ENCODE results near the gene ATG101. TPM values are rescaled to one million over a fixed set of nuclear protein-coding genes. Genes with fewer than 3 reads are reported as not detected.

Gene ATG101
- total RNA-seq, 4 donors from 2014 or later: 39.5 to 76.1 (median 56.5) TPM

DNA sequence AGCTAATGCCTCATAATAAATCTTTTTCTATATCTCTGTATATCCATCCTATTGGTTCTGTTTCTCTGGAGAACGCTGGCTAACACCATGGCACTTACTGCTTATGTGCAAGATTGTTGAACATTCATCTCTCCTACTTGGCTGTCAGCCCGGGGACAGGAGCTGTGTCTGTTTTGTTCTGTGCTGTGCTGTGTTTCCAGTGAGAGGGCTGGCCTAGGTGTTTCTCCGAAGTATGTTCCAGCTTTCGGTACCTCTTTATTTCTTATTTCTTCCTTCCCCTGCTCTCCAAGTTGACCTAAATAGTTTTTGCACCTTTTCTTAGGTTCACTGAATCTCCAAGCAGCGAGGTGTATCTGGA, 37.4 kb upstream of the ATG101 start:
- DNase-seq (ENCODE audit: low spot score in 2 of 2): peak in 1 of 2 donors; percentile 89
- WGBS: 6% methylated on average over 5 of the region's 5 CpGs
- H3K4me3 ChIP-seq: peak overlapping the region; percentile 38
- no peaks in the 10 kb centered on the region for H3K9me3 ChIP-seq
- peak in 1 of 3 donors; percentile 6 for TF ChIP-seq POLR2AphosphoS5 (IDR thresholded peaks at IDR 0.05)
- TF ChIP-seq POLR2A (IDR thresholded peaks at IDR 0.05): no peak
- H3K4me1 ChIP-seq: peaks cover 39% of the 10 kb centered on the region
- H3K27me3 ChIP-seq: no peaks in the 10 kb centered on the region
- no peaks in the 10 kb centered on the region for H3K36me3 ChIP-seq
- peak overlapping the region; percentile 84 for H3K27ac ChIP-seq

DNA sequence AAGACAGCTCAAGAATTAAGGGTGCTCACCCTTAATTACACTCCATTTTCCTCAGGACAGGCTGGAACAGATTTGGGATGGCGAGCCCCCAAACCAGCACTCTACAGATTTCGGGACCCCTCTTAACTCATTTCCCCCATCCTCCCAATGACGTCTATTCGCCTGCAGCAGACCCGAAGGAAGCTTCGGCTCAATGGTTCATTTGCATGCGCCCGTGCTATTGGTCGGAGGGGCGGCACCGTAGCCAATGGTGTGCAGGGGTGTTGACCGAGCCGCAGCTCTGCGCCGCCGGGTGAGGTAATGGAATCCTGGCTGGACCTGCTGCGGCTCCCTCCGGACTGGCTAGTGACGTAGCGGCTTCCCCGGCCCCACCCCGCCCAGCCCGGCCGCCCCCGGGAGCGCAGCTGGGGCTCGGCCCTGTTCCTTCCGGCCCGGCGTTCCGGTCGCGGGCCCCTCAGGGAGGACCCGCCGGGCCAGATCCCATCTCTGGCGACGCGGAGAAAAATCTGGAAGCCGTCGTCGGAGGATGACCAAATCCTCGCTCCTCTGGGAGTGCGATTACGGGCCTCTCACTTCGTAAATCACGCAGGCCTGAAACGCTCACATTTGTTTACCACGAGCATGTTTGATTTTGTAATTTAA, 36.9 kb upstream of the ATG101 start:
- H3K27ac ChIP-seq: peak overlapping the region; percentile 84
- H3K4me1 ChIP-seq: peaks cover 44% of the 10 kb centered on the region
- H3K9me3 ChIP-seq: no peaks in the 10 kb centered on the region
- H3K4me3 ChIP-seq: peak overlapping the region; percentile 38
- DNase-seq (ENCODE audit: low spot score in 2 of 2): peak; percentile 99
- no peaks in the 10 kb centered on the region for H3K36me3 ChIP-seq
- WGBS: 0% methylated on average over 26 of the region's 48 CpGs
- H3K27me3 ChIP-seq: no peaks in the 10 kb centered on the region
- TF ChIP-seq POLR2AphosphoS5 (IDR thresholded peaks at IDR 0.05) (peak in 2 of 3 donors; percentile 70 to 82), EP300 (IDR thresholded peaks at IDR 0.05) (peak; percentile 58), CTCF (IDR thresholded peaks at IDR 0.05) (no peak), POLR2A (IDR thresholded peaks at IDR 0.05) (peak in 1 of 2 donors; percentile 30)

- Histone ChIP-seq H3K9me3 (no peaks in the 10 kb centered on the region), H3K36me3 (no peaks in the 10 kb centered on the region), H3K4me3 (peak overlapping the region; percentile 38), H3K4me1 (peaks cover 50% of the 10 kb centered on the region), H3K27ac (peak overlapping the region; percentile 84), H3K27me3 (no peaks in the 10 kb centered on the region)
- no peak for TF ChIP-seq CTCF (IDR thresholded peaks at IDR 0.05)
- TF ChIP-seq POLR2A (IDR thresholded peaks at IDR 0.05): no peak
- TF ChIP-seq EP300 (IDR thresholded peaks at IDR 0.05): no peak
- no peak for TF ChIP-seq POLR2AphosphoS5 (IDR thresholded peaks at IDR 0.05)
- 60% methylated on average over 13 of the region's 13 CpGs for WGBS
- no peak for DNase-seq (ENCODE audit: low spot score in 2 of 2)
These were observed 36.2 kb upstream of the ATG101 start for GRCh38 chr12:52033446-52034140.

DNA sequence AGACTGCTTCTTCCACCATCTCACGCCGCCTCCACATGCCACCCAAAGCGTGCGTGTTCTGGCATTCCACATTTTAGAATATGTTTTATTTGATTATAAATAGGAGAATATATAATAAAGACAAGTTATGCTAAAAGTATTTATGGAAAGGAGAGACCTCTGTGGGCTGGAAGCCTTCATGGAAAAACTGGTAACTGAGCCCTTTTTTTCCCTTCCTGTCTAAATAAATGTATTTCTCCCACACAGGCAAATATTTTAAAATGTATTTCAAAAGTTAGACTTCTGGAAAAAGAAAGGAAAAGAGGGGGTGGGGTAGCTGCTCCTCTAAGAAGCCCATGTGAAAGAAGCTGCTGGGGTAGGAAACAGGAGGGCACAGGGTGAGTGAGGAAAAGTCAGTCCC, 34.6 kb upstream of the ATG101 start:
- 87% methylated on average over 4 of the region's 4 CpGs for whole genome bisulfite sequencing
- no peaks in the 10 kb centered on the region for H3K36me3 ChIP-seq
- TF ChIP-seq CTCF (IDR thresholded peaks at IDR 0.05) (no peak), POLR2AphosphoS5 (IDR thresholded peaks at IDR 0.05) (no peak), POLR2A (IDR thresholded peaks at IDR 0.05) (no peak), EP300 (IDR thresholded peaks at IDR 0.05) (no peak)

DNA sequence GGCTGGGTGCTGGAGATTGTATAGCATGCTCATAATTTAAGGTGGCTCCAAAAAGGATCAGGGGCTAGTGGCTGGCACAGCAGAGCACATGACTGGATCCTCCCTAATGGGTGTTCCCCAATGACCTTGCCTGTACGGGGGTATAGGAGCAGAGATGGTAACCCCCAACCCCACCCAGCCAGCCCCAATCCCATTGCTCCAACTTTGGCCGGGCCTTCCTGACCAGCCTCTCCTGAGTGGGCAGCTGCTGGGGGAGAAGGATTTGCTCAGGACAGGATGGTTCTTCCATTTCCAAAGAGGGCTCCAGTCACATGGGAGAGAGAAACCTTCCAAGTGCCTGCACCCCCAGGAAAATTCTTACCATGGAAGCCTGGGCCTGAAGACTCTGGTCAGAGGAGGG, 33.9 kb upstream of the ATG101 start:
- Histone ChIP-seq H3K9me3 (no peaks in the 10 kb centered on the region), H3K36me3 (no peaks in the 10 kb centered on the region), H3K27ac (peak overlapping the region; percentile 78), H3K4me1 (peaks cover 52% of the 10 kb centered on the region), H3K27me3 (no peaks in the 10 kb centered on the region), H3K4me3 (no peak overlapping the region)
- 71% methylated on average over 2 of the region's 2 CpGs for WGBS
- DNase-seq (ENCODE audit: low spot score in 2 of 2): no peak
- TF ChIP-seq EP300 (IDR thresholded peaks at IDR 0.05): no peak
- no peak for TF ChIP-seq POLR2A (IDR thresholded peaks at IDR 0.05)
- no peak for TF ChIP-seq POLR2AphosphoS5 (IDR thresholded peaks at IDR 0.05)
- no peak for TF ChIP-seq CTCF (IDR thresholded peaks at IDR 0.05)

More for the DNA sequence above, 34.6 kb upstream of the ATG101 start:
- H3K27me3 ChIP-seq: no peaks in the 10 kb centered on the region
- peaks cover 52% of the 10 kb centered on the region for H3K4me1 ChIP-seq
- no peak for DNase-seq (ENCODE audit: low spot score in 2 of 2)
- no peak overlapping the region for H3K27ac ChIP-seq
- no peak overlapping the region for H3K4me3 ChIP-seq
- H3K9me3 ChIP-seq: no peaks in the 10 kb centered on the region

Data from suprapubic skin (tissue), 4 donors.